HG02943 (cell line): ENCODE results near the gene NOL4.

ENCODE experiments used
- ATAC-seq: cut with Tn5 transposase; IDR thresholded peaks from one replicate; pipeline ENCODE4 v1.9.1; 2021; ENCODE audit warnings: mild to moderate bottlenecking, low read depth, moderate library complexity; ENCODE audit not compliant: unreplicated experiment

Gene NOL4

DNA sequence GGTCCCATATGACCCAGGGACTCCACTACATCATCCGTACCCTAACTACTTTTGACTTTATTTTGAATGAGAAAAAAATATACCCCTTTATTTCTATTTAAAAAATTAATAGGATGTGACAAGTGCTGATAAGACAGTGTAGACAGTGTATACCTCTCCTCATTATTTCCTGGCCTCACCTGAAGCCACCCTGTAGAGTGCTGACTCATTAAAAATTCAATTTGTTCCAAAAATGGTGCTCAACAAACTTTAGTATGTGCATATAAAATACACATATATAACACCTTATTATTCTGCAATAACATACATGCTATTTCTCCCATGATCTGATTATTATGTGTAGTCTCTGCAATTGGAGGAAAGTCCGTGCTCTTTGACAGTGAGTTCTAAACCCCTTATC is 20.8 kb downstream of the NOL4 start:
- ATAC-seq, result no peak

DNA sequence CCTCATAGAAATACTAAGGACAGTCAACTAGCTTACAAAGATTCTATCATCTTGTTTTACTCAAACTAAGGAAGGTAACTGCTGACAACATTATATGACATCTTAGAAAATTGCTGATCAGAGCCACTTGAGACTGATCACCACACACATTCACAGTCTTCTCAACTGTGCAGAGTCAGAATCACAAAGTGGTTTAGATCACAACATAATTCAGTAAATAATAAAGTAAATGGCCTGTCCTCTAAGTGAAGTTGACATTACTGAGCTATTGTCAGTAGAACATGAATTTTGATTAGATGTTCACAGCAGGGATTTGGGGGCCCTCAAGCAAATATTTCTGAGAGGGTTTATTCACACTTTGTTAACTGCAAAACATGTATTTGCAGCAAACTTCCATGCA is 28.5 kb downstream of the NOL4 start:
- ATAC-seq, result no peak

DNA sequence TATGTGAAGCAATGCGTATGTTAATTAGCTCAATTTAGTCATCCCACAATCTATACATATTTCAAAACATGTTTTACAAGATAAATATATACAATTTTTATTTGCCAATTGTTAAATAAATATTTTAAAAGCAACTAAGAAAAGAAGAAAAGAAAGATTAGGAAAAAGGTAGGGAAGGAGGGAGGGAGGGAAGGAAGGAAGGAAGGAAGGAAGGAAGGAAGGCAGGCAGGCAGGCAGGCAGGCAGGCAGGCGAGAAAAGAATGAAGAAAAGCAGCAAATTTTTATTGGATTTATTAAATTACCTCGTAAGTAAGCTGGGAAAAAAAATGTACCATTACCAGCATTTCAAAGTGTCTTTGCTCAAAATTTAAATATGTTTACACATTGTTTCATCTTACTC is 30.5 kb downstream of the NOL4 start:
- ATAC-seq, result no peak

DNA sequence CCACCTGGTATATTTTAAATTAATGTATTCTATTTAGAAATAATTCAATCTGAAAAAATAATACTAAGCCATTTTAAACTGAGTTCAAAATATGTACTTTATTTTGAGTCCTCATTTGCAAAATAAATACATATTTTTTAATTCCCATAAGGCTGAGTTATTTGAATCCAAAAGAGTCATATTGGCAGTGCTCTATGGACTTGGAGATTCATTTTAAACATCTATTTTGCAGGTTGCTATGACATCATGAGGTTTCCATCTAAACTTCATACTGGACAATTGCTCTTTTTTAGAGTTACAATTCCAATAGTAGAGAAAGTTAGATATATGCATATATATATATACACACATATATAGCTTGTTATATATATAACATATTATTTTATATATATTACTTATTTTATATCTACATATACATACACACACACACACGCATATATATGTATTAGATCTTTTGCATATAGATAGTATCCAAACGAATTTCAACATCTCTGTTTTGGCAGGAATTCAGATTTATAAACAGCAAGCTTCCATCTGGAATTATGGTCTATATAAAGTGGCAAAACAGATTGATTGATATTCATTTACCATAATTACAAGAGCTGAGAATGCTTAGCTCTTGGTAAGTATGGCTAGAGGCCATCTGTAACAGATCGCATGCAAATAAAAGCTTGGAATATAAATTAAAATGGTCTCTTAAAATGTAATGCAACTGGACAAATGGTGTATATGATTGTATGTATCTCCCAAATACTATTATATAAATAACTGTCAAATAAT is 34.9 kb downstream of the NOL4 start:
- no peak for ATAC-seq
